ENCODE measurements around the gene UMODL1.

The UMODL1 gene

DNA sequence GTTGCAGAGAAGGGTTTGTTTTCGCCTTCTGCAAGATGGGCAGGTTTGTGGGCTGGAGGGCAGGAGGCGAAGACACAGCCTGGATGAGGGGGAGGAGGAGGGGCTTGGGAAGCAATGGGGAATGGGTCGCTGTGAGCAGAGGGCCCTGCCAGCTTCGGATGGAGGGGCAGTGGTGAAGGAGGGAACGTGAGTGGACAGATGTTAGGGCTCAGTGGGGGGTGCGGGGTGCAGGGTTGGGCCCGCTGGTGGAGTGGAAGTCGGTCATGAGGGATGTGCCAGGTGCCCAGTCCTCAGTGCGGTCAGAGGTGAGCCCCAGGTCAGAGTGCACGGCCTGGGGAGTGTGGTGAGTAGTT is 92.4 kb downstream of the UMODL1 start:
- H3K4me3 ChIP-seq (ENCODE audit: low read depth in 1 of 2, low read length in 2 of 2) = no peak overlapping the region
- TF ChIP-seq, protein P1, sequence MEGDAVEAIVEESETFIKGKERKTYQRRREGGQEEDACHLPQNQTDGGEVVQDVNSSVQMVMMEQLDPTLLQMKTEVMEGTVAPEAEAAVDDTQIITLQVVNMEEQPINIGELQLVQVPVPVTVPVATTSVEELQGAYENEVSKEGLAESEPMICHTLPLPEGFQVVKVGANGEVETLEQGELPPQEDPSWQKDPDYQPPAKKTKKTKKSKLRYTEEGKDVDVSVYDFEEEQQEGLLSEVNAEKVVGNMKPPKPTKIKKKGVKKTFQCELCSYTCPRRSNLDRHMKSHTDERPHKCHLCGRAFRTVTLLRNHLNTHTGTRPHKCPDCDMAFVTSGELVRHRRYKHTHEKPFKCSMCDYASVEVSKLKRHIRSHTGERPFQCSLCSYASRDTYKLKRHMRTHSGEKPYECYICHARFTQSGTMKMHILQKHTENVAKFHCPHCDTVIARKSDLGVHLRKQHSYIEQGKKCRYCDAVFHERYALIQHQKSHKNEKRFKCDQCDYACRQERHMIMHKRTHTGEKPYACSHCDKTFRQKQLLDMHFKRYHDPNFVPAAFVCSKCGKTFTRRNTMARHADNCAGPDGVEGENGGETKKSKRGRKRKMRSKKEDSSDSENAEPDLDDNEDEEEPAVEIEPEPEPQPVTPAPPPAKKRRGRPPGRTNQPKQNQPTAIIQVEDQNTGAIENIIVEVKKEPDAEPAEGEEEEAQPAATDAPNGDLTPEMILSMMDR (IDR thresholded peaks at IDR 0.05; ENCODE audit: borderline replicate concordance, extremely low read depth, low read length, poor library complexity, severe bottlenecking) = no peak
- no peak for TF ChIP-seq EZH2 (IDR thresholded peaks at IDR 0.05; ENCODE audit: borderline replicate concordance, low read depth, low read length, severe bottlenecking)
- no peaks in the 10 kb centered on the region for H3K79me2 ChIP-seq (ENCODE audit: insufficient read depth, low read length)
- H4K20me1 ChIP-seq (ENCODE audit: insufficient read depth, low read length) = no peaks in the 10 kb centered on the region
- H3K27ac ChIP-seq (ENCODE audit: low read length) = peak overlapping the region; percentile 27; the same call in 1 of the 2 replicates
- peaks cover 17% of the 10 kb centered on the region for H3K4me1 ChIP-seq (ENCODE audit: insufficient read depth, low read length)
- no peak overlapping the region for H3K9ac ChIP-seq (ENCODE audit: low read depth, low read length)
- H3K27me3 ChIP-seq (ENCODE audit: insufficient read depth, low read length, poor library complexity) = no peaks in the 10 kb centered on the region
- no peak overlapping the region for H2AFZ ChIP-seq (ENCODE audit: low read depth, low read length)
- ATAC-seq (ENCODE audit: insufficient read depth, low read depth) (no peak), DNase-seq (no peak)
- H3K9me3 ChIP-seq (ENCODE audit: insufficient read depth, low read length, severe bottlenecking) = no peaks in the 10 kb centered on the region
- H3K36me3 ChIP-seq (ENCODE audit: insufficient read depth, low read length) = no peaks in the 10 kb centered on the region
- no peak overlapping the region for H3K4me2 ChIP-seq (ENCODE audit: insufficient read depth, low read length)

DNA sequence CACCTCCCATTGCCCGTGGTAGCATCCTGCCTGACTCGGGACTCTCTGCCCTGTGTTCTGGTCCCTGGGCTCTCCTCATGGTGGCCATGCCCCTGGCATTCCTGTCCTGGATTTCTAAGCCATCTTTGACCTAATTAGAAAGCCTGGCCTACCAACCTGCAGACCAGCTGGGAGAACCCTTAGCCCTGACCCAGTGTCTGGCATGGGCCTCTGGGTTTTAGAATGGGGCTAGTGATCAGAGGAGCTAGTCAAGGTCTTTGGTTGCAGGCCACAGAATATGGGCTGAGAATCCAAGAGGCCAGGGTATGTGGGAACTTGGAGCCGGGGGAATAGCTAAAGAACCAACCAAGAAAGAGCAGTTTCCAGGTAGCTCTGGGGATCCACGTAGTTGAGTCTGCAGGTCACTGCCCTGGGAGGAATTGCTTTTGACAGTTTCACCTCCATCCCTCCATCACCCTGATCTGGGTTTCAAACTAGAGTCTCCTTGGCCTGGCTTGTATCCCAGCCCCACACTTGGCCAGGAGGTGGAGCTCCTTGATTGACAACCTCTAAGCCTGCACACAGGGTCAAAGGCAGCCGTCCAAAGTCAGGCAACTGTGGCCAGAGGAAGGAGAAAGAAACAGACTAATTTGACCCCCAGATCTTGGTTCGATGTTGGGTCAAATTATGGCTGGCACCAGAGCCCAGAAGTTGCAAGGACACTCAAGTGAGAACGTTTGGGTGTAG is 93.1 kb downstream of the UMODL1 start:
- no peak for TF ChIP-seq EZH2 (IDR thresholded peaks at IDR 0.05; ENCODE audit: borderline replicate concordance, low read depth, low read length, severe bottlenecking)
- TF ChIP-seq, protein P1 (IDR thresholded peaks at IDR 0.05; ENCODE audit: borderline replicate concordance, extremely low read depth, low read length, poor library complexity, severe bottlenecking) = peak; percentile 78
- Histone ChIP-seq H3K4me3 (ENCODE audit: low read depth in 1 of 2, low read length in 2 of 2) (no peak overlapping the region), H3K9ac (ENCODE audit: low read depth, low read length) (no peak overlapping the region), H3K79me2 (ENCODE audit: insufficient read depth, low read length) (no peaks in the 10 kb centered on the region), H2AFZ (ENCODE audit: low read depth, low read length) (no peak overlapping the region), H4K20me1 (ENCODE audit: insufficient read depth, low read length) (no peaks in the 10 kb centered on the region), H3K4me1 (ENCODE audit: insufficient read depth, low read length) (peaks cover 17% of the 10 kb centered on the region), H3K4me2 (ENCODE audit: insufficient read depth, low read length) (no peak overlapping the region), H3K36me3 (ENCODE audit: insufficient read depth, low read length) (no peaks in the 10 kb centered on the region), H3K9me3 (ENCODE audit: insufficient read depth, low read length, severe bottlenecking) (no peaks in the 10 kb centered on the region), H3K27ac (ENCODE audit: low read length) (peak overlapping the region; percentile 9; the same call in 1 of the 2 replicates), H3K27me3 (ENCODE audit: insufficient read depth, low read length, poor library complexity) (no peaks in the 10 kb centered on the region)
- DNase-seq (peak; percentile 52), ATAC-seq (ENCODE audit: insufficient read depth, low read depth) (peak; percentile 53; the same call in 2 of the 3 replicates)

DNA sequence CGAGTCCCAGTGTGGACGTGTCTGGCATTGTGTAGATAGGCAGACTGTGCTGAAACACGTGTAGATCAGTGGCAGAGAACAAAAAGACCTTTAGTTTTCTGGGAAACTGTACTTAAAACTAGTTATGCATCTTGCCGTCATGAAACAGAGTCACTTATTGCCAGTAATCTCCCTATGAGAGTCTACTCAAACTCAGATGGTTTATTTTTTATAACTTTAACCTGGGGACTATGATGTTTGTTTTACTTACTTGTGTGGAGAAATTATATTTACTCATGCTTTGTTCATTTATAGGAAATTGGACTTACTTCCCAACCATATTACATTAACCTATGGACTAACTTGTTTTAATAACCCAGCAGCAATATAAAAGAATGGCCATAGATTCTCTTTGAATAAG is 93.7 kb downstream of the UMODL1 start:
- TF ChIP-seq EZH2 (IDR thresholded peaks at IDR 0.05; ENCODE audit: borderline replicate concordance, low read depth, low read length, severe bottlenecking) = no peak
- TF ChIP-seq, protein P1 (IDR thresholded peaks at IDR 0.05; ENCODE audit: borderline replicate concordance, extremely low read depth, low read length, poor library complexity, severe bottlenecking) = no peak
- Histone ChIP-seq H3K9ac (ENCODE audit: low read depth, low read length) (no peak overlapping the region), H3K4me3 (ENCODE audit: low read depth in 1 of 2, low read length in 2 of 2) (no peak overlapping the region), H3K27ac (ENCODE audit: low read length) (0 out of 2 replicates have a peak overlapping the region, but pooled peaks have one; percentile 1), H3K36me3 (ENCODE audit: insufficient read depth, low read length) (no peaks in the 10 kb centered on the region), H3K4me1 (ENCODE audit: insufficient read depth, low read length) (peaks cover 17% of the 10 kb centered on the region), H3K4me2 (ENCODE audit: insufficient read depth, low read length) (no peak overlapping the region), H3K9me3 (ENCODE audit: insufficient read depth, low read length, severe bottlenecking) (no peaks in the 10 kb centered on the region), H2AFZ (ENCODE audit: low read depth, low read length) (no peak overlapping the region), H3K27me3 (ENCODE audit: insufficient read depth, low read length, poor library complexity) (no peaks in the 10 kb centered on the region), H3K79me2 (ENCODE audit: insufficient read depth, low read length) (no peaks in the 10 kb centered on the region), H4K20me1 (ENCODE audit: insufficient read depth, low read length) (no peaks in the 10 kb centered on the region)
- ATAC-seq (ENCODE audit: insufficient read depth, low read depth) (no peak), DNase-seq (no peak)
